Ectodermal cell (in vitro differentiated cells): ENCODE data around the gene NELL1.
A peak's percentile ranks its signal among the peaks of the same experiment; 100 is the strongest.

ENCODE experiments used
- H3K27ac ChIP-seq: 2 replicates; pipeline ENCODE4 v1.7.0; 2013; ENCODE audit warnings: mild to moderate bottlenecking, low read depth, low read length; ENCODE audit not compliant: insufficient read depth, poor library complexity, severe bottlenecking
- H3K27me3 ChIP-seq: 2 replicates; pipeline ENCODE4 v1.7.0; 2013; ENCODE audit warnings: mild to moderate bottlenecking, low read length; ENCODE audit not compliant: insufficient read depth, control insufficient read depth, poor library complexity, severe bottlenecking
- H3K36me3 ChIP-seq: one replicate; pipeline ENCODE4 v1.7.0; 2013; ENCODE audit warnings: low read length; ENCODE audit not compliant: control insufficient read depth, insufficient read depth
- H3K4me1 ChIP-seq: one replicate; pipeline ENCODE4 v1.7.0; 2013; ENCODE audit warnings: low read length; ENCODE audit not compliant: control insufficient read depth, insufficient read depth
- H3K4me3 ChIP-seq: 2 replicates; pipeline ENCODE4 v1.7.0; 2013; ENCODE audit warnings: low read depth, low read length, control low read depth; ENCODE audit not compliant: insufficient read depth
- H3K9me3 ChIP-seq: 2 replicates; pipeline ENCODE4 v1.7.0; 2013; ENCODE audit warnings: mild to moderate bottlenecking, low read length, moderate library complexity; ENCODE audit not compliant: control insufficient read depth
- WGBS, 2 experiments: methylation state at CpG; one replicate each; pipeline ENCODE4 v1.1.7; 2013; ENCODE audit warnings: missing lambda C conversion rate in 2 of 2; 5-methylcytosine and 5-hydroxymethylcytosine counted together

The NELL1 gene

DNA sequence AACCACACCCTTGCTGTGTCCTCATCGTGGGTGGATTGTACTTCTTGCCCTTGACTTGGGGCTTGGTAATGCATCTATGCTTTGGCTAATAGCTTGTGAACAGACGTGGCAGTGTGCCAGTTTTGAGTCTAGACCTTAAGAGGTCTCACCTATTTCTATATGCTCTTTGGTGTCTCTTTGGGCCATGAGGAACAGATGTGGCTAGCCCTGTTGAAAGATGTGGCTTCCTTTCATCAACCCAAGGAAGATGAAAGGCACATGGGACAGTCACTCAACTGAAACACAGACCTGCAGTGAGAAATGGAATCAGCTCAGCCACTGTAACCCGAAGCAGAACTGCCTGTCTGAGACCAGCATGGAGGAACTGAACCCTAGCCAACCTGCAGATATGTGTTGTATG is 7.9 kb upstream of the NELL1 start:
- Histone ChIP-seq H3K36me3 (no peaks in the 10 kb centered on the region), H3K4me3 (no peak overlapping the region), H3K9me3 (no peaks in the 10 kb centered on the region), H3K27me3 (peaks cover 5% of the 10 kb centered on the region), H3K4me1 (no peaks in the 10 kb centered on the region), H3K27ac (no peak overlapping the region)
- 83 to 91% methylated on average over 3 of the region's 3 CpGs for WGBS, 2 experiments

DNA sequence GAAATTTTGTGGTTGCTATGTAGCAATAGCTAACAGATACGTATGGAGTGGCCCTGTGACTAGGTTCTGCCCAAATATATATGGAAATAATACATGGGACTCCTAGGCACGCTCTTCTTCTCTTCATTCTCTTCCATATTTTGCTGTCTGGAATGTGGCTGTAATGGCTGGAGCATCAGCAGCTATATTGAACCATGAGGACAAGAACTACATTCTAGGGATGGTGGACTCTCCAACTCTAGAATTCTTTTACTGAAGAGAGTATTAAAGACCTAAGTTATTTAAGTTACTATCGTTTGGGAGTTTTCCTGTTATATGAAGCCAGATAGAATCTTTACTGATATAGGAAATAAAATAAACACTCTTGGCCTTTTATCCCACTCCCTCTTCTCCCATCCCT is 7.5 kb upstream of the NELL1 start:
- no peaks in the 10 kb centered on the region for H3K9me3 ChIP-seq
- H3K4me1 ChIP-seq = no peaks in the 10 kb centered on the region
- H3K4me3 ChIP-seq = no peak overlapping the region
- 96 to 100% methylated on average over 2 to 3 of the region's 3 CpGs for WGBS, 2 experiments
- H3K36me3 ChIP-seq = no peaks in the 10 kb centered on the region
- H3K27me3 ChIP-seq = peaks cover 8% of the 10 kb centered on the region
- H3K27ac ChIP-seq = no peak overlapping the region

DNA sequence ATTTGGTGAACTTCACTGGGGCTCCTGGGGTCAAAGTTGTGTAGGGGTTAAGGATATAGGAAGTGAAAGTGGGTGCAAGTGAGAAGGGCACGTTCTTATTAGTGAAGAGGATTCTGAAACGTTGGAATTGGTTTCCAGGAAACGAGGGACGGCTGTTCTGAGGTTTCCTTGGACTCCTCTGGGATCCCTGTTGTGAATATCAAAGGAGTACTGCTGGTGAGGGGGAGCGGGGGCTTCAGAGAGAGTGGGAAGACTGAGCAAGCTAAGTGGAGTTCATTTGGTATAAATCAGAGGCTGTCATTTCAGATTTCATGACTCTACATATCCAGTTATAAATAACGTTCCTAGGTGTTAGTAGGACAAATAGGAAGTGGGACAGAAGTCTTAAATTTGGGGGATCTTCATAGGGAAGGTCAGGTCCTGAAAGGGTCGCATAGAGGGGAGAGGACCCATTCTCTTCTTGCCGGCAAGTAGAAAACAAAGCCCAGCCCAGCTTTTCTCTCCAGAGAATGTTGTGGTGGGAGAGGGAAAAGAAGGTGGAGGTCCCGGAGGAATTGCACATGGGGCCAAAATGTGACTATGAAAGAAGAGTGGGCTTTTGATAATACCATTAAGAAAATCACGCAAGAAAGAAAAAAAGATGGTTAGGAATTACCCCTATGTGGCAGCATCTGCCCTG is 1.1 kb upstream of the NELL1 start:
- 4 to 5% methylated on average over 10 of the region's 10 CpGs for WGBS, 2 experiments
- Histone ChIP-seq H3K4me3 (peak overlapping the region; percentile 40), H3K36me3 (no peaks in the 10 kb centered on the region)

GRCh38 chr11:20669820-20670684 is 666 bp downstream of the NELL1 start:
- Histone ChIP-seq H3K4me1 (peaks cover 22% of the 10 kb centered on the region), H3K27ac (no peak overlapping the region), H3K9me3 (no peaks in the 10 kb centered on the region), H3K4me3 (peak overlapping the region; percentile 40), H3K27me3 (peaks cover 62% of the 10 kb centered on the region), H3K36me3 (no peaks in the 10 kb centered on the region)
- 1% methylated on average over 60 of the region's 60 CpGs for WGBS, 2 experiments

More for the DNA sequence above, 1.1 kb upstream of the NELL1 start:
- peaks cover 22% of the 10 kb centered on the region for H3K4me1 ChIP-seq
- H3K9me3 ChIP-seq = no peaks in the 10 kb centered on the region
- H3K27me3 ChIP-seq = peaks cover 66% of the 10 kb centered on the region
- no peak overlapping the region for H3K27ac ChIP-seq

DNA sequence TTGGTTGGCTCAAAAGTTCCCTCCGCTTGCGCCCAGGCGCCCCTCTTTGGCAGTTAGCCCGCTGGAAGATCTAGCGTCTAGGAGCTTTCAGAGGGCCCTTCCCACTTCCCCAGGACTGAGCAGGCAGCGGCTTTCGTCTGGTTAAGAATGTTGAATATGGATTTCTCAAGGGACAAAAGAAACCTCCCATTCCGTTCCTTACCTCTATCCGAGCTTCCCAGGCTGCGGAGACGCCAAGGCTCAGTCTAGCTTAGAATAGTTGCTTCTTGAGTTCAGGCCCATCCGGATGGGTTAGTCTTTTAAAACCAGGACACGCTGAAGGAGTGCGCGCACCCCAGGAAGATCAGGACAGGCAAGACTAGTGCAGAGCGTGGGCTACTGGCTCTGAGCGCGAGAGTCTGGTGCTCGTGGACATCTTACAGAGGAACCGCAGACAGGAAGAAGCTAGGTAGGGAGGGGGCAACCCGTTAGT is 1.6 kb downstream of the NELL1 start:
- Histone ChIP-seq H3K4me3 (no peak overlapping the region), H3K4me1 (peaks cover 22% of the 10 kb centered on the region)
- 2 to 4% methylated on average over 20 to 21 of the region's 21 CpGs for WGBS, 2 experiments

GRCh38 chr11:20671856-20672546 is 2.6 kb downstream of the NELL1 start:
- no peaks in the 10 kb centered on the region for H3K9me3 ChIP-seq
- no peak overlapping the region for H3K27ac ChIP-seq
- 68 to 69% methylated on average over 6 of the region's 6 CpGs for WGBS, 2 experiments
- no peak overlapping the region for H3K4me3 ChIP-seq
- no peaks in the 10 kb centered on the region for H3K36me3 ChIP-seq
- H3K27me3 ChIP-seq = peaks cover 57% of the 10 kb centered on the region
- H3K4me1 ChIP-seq = peaks cover 22% of the 10 kb centered on the region

More for the DNA sequence above, 1.6 kb downstream of the NELL1 start:
- H3K36me3 ChIP-seq = no peaks in the 10 kb centered on the region
- no peak overlapping the region for H3K27ac ChIP-seq
- peaks cover 61% of the 10 kb centered on the region for H3K27me3 ChIP-seq
- no peaks in the 10 kb centered on the region for H3K9me3 ChIP-seq

DNA sequence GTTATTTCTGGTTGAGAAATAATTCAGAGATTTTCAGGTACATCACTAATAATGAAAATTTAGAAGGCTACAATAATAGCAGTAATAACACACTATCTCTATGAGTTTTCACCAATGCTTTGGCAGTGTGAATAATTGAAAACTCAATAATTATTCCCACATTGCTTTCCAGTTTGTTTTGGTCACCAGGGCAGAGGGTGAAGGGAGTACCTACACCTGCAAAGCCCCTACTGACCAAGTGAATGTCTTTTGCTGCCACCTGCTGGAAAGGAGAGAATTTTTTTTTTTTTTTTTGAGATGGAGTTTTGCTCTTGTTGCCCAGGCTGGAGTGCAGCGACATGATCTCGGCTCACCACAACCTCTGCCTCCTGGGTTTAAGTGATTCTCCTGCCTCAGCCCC is 3.2 kb downstream of the NELL1 start:
- Histone ChIP-seq H3K4me1 (peaks cover 22% of the 10 kb centered on the region), H3K36me3 (no peaks in the 10 kb centered on the region), H3K27ac (no peak overlapping the region), H3K4me3 (no peak overlapping the region), H3K27me3 (peaks cover 51% of the 10 kb centered on the region), H3K9me3 (no peaks in the 10 kb centered on the region)
- WGBS, 2 experiments = no CpG with 5 or more reads among the region's 2 CpGs

DNA sequence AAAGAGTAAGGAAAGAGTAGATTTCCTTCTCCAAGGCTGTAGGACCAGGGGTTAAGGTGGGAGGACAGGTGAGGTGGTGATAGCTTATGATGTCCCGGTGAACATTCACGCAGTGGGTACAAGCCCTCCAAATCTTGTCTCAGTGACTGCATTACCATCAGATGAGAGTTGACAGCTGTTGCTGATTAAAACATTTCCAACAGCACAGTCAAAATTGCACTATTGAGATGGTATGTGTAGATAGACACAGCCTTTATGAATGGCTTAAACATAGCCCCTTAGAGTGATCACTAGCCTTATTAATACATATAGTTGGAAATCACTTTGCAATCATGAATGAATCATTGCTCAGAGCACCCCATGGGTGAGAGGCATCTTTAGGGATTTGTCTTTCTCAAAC is 7.3 kb downstream of the NELL1 start:
- H3K4me1 ChIP-seq = no peaks in the 10 kb centered on the region
- H3K36me3 ChIP-seq = no peaks in the 10 kb centered on the region
- H3K9me3 ChIP-seq = no peaks in the 10 kb centered on the region
- no peak overlapping the region for H3K27ac ChIP-seq
- no peak overlapping the region for H3K4me3 ChIP-seq
- H3K27me3 ChIP-seq = peaks cover 10% of the 10 kb centered on the region
- 87 to 94% methylated on average over 2 of the region's 2 CpGs for WGBS, 2 experiments

- H3K27ac ChIP-seq = no peak overlapping the region
- 80 to 92% methylated on average over 3 of the region's 3 CpGs for WGBS, 2 experiments
- H3K4me1 ChIP-seq = no peaks in the 10 kb centered on the region
- no peaks in the 10 kb centered on the region for H3K27me3 ChIP-seq
- no peak overlapping the region for H3K4me3 ChIP-seq
- no peaks in the 10 kb centered on the region for H3K9me3 ChIP-seq
- H3K36me3 ChIP-seq = no peaks in the 10 kb centered on the region
Measured at GRCh38 chr11:20688761-20689160, 19.4 kb downstream of the NELL1 start.

DNA sequence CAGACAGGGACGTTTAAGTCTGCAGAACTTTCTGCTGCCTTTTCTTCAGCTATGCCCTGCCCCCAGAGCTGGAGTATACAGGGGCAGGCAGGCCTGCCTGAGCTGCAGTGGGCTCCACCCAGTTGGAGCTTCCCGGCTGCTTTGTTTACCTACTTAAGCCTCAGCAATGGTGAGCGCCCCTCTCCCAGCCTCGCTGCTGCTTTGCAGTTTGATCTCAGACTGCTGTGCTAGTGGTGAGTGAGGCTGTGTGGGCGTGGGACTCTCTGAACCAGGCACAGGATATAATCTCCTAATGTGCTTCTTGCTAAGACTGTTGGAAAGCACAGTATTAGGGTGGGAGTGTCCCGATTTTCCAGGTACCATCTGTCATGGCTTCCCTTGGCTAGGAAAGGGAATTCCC is 38.5 kb downstream of the NELL1 start:
- Histone ChIP-seq H3K9me3 (no peaks in the 10 kb centered on the region), H3K27ac (no peak overlapping the region), H3K4me3 (no peak overlapping the region), H3K27me3 (no peaks in the 10 kb centered on the region), H3K4me1 (no peaks in the 10 kb centered on the region), H3K36me3 (no peaks in the 10 kb centered on the region)
- 78 to 80% methylated on average over 6 of the region's 6 CpGs for WGBS, 2 experiments
